SK-N-SH treated with all-trans-retinoic acid at 6 μM for 48 hours (cell line): ENCODE data around the gene LEMD2.

Experiments
- ATAC-seq: fragments of 200-7000 bp; cut with Tn5 transposase; 3 replicates; pipeline ENCODE4 v1.9.1; 2020; ENCODE audit warnings: mild to moderate bottlenecking, moderate library complexity
- ARNTL ChIP-seq: fragments of 450-650 bp; formaldehyde crosslinking; IDR thresholded peaks from 2 replicates; pipeline ENCODE4 v1.5.0; 2020; ENCODE audit warnings: low read depth, mild to moderate bottlenecking, moderate library complexity, borderline replicate concordance
- BACH2 ChIP-seq: fragments of 250-450 bp; sonication (Bioruptor Pico); IDR thresholded peaks from 2 replicates; pipeline ENCODE4 v1.9.0; 2021; ENCODE audit warnings: mild to moderate bottlenecking, borderline replicate concordance
- CSDC2 ChIP-seq: fragments of 250-450 bp; sonication (Bioruptor Pico); IDR thresholded peaks from 2 replicates; pipeline ENCODE4 v1.5.0; 2020; ENCODE audit warnings: mild to moderate bottlenecking, moderate library complexity
- ESRRG ChIP-seq: fragments of 250-450 bp; sonication (Bioruptor Pico); IDR thresholded peaks from 2 replicates; pipeline ENCODE4 v1.6.1; 2021; ENCODE audit warnings: mild to moderate bottlenecking
- GLIS3 ChIP-seq: fragments of 250-450 bp; sonication (Bioruptor Pico); IDR thresholded peaks from 2 replicates; pipeline ENCODE4 v1.5.0; 2020; ENCODE audit warnings: mild to moderate bottlenecking, moderate library complexity
- OSR1 ChIP-seq: fragments of 250-450 bp; sonication (Bioruptor Pico); IDR thresholded peaks from 2 replicates; pipeline ENCODE4 v1.8.0; 2022; ENCODE audit warnings: moderate library complexity, mild to moderate bottlenecking, inconsistent platforms
- PPARA ChIP-seq: fragments of 250-450 bp; sonication (Bioruptor Pico); IDR thresholded peaks from 2 replicates; pipeline ENCODE4 v1.5.0; 2020; ENCODE audit warnings: mild to moderate bottlenecking, borderline replicate concordance
- RARB ChIP-seq: fragments of 250-450 bp; sonication (Bioruptor Pico); IDR thresholded peaks from 2 replicates; pipeline ENCODE4 v1.8.0; 2021; ENCODE audit warnings: mild to moderate bottlenecking, moderate library complexity
- SNAI2 ChIP-seq: fragments of 250-450 bp; sonication (Bioruptor Pico); IDR thresholded peaks from 2 replicates; pipeline ENCODE4 v1.5.0; 2020; ENCODE audit warnings: mild to moderate bottlenecking, moderate library complexity
- TCF4 ChIP-seq: fragments of 250-450 bp; sonication (Bioruptor Pico); IDR thresholded peaks from 2 replicates; pipeline ENCODE4 v1.8.0; 2021; ENCODE audit warnings: mild to moderate bottlenecking, moderate library complexity, borderline replicate concordance
- TOX ChIP-seq: fragments of 250-450 bp; sonication (Bioruptor Pico); IDR thresholded peaks from 2 replicates; pipeline ENCODE4 v1.8.0; 2021; ENCODE audit warnings: mild to moderate bottlenecking, moderate library complexity, borderline replicate concordance
- ZFP3 ChIP-seq: fragments of 250-450 bp; sonication (Bioruptor Pico); IDR thresholded peaks from 2 replicates; pipeline ENCODE4 v1.5.0; 2020; ENCODE audit warnings: mild to moderate bottlenecking, moderate library complexity
- ZFP30 ChIP-seq: fragments of 450-650 bp; formaldehyde crosslinking; IDR thresholded peaks from 2 replicates; pipeline ENCODE4 v1.5.0; 2022; ENCODE audit warnings: mild to moderate bottlenecking, moderate library complexity
- ZNF565 ChIP-seq: fragments of 450-650 bp; formaldehyde crosslinking; conservative IDR thresholded peaks from 2 replicates; pipeline ENCODE4 v1.5.0; 2020; ENCODE audit warnings: low read depth, mild to moderate bottlenecking, moderate library complexity
- ZNF70 ChIP-seq: fragments of 450-650 bp; formaldehyde crosslinking; IDR thresholded peaks from 2 replicates; pipeline ENCODE4 v1.5.0; 2020; ENCODE audit warnings: mild to moderate bottlenecking, moderate library complexity
- ZNF8 ChIP-seq: fragments of 450-650 bp; formaldehyde crosslinking; IDR thresholded peaks from 2 replicates; pipeline ENCODE4 v1.5.0; 2020; ENCODE audit warnings: mild to moderate bottlenecking, moderate library complexity
- TF ChIP-seq, protein P1 (sequence below): fragments of 250-450 bp; sonication (Bioruptor Pico); IDR thresholded peaks from 2 replicates; pipeline ENCODE4 v1.5.1; 2020; ENCODE audit warnings: low read depth, mild to moderate bottlenecking, moderate library complexity
- TF ChIP-seq, protein P2 (sequence below): fragments of 250-450 bp; sonication (Bioruptor Pico); IDR thresholded peaks from 2 replicates; pipeline ENCODE4 v1.8.0; 2020; ENCODE audit warnings: mild to moderate bottlenecking, moderate library complexity, borderline replicate concordance
- TF ChIP-seq, protein P3 (sequence below): fragments of 250-450 bp; sonication (Bioruptor Pico); IDR thresholded peaks from 2 replicates; pipeline ENCODE4 v1.5.0; 2020; ENCODE audit warnings: mild to moderate bottlenecking, moderate library complexity
- TF ChIP-seq, protein P4 (sequence below): fragments of 250-450 bp; sonication (Bioruptor Pico); IDR thresholded peaks from 2 replicates; pipeline ENCODE4 v1.5.1; 2021; ENCODE audit warnings: mild to moderate bottlenecking, moderate library complexity

LEMD2 gene

DNA sequence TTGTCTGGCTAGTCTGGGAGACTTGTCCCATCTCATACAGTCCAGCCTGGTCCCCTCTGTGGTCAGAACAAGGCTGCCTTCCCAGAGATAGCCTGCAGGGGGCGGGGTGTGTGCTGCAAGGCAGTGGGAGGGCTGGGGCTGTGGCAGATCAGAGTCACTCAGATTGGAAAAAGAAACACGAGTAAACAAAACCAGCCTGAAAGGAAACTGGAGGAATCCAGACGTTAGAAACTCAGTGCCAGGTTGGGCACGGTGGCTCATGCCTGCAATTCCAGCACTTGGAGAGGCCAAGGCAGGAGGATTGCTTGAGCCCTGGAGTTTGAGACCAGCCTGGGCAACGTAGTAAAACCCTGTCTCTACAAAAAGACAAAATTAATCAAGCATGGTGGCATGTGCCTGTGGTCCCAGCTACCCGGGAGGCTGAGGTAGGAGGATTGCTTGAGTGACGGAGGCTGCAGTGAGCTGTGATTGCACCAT, 20.2 kb downstream of the LEMD2 start:
- ATAC-seq = peak; percentile 80
- TF ChIP-seq PPARA (CRISPR knock-in tag) (no peak), ZNF8 (no peak), TOX (CRISPR knock-in tag) (no peak), ZFP30 (no peak), ZNF565 (no peak), CSDC2 (no peak), BACH2 (CRISPR knock-in tag) (no peak), ZFP3 (CRISPR knock-in tag) (no peak), OSR1 (no peak), ZNF70 (no peak), RARB (CRISPR knock-in tag) (no peak)
- TF ChIP-seq, protein P1, sequence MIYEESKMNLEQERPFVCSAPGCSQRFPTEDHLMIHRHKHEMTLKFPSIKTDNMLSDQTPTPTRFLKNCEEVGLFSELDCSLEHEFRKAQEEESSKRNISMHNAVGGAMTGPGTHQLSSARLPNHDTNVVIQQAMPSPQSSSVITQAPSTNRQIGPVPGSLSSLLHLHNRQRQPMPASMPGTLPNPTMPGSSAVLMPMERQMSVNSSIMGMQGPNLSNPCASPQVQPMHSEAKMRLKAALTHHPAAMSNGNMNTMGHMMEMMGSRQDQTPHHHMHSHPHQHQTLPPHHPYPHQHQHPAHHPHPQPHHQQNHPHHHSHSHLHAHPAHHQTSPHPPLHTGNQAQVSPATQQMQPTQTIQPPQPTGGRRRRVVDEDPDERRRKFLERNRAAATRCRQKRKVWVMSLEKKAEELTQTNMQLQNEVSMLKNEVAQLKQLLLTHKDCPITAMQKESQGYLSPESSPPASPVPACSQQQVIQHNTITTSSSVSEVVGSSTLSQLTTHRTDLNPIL (CRISPR knock-in tag) = no peak
- TF ChIP-seq, protein P2, sequence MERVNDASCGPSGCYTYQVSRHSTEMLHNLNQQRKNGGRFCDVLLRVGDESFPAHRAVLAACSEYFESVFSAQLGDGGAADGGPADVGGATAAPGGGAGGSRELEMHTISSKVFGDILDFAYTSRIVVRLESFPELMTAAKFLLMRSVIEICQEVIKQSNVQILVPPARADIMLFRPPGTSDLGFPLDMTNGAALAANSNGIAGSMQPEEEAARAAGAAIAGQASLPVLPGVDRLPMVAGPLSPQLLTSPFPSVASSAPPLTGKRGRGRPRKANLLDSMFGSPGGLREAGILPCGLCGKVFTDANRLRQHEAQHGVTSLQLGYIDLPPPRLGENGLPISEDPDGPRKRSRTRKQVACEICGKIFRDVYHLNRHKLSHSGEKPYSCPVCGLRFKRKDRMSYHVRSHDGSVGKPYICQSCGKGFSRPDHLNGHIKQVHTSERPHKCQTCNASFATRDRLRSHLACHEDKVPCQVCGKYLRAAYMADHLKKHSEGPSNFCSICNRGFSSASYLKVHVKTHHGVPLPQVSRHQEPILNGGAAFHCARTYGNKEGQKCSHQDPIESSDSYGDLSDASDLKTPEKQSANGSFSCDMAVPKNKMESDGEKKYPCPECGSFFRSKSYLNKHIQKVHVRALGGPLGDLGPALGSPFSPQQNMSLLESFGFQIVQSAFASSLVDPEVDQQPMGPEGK = no peak
- TF ChIP-seq, protein P3, sequence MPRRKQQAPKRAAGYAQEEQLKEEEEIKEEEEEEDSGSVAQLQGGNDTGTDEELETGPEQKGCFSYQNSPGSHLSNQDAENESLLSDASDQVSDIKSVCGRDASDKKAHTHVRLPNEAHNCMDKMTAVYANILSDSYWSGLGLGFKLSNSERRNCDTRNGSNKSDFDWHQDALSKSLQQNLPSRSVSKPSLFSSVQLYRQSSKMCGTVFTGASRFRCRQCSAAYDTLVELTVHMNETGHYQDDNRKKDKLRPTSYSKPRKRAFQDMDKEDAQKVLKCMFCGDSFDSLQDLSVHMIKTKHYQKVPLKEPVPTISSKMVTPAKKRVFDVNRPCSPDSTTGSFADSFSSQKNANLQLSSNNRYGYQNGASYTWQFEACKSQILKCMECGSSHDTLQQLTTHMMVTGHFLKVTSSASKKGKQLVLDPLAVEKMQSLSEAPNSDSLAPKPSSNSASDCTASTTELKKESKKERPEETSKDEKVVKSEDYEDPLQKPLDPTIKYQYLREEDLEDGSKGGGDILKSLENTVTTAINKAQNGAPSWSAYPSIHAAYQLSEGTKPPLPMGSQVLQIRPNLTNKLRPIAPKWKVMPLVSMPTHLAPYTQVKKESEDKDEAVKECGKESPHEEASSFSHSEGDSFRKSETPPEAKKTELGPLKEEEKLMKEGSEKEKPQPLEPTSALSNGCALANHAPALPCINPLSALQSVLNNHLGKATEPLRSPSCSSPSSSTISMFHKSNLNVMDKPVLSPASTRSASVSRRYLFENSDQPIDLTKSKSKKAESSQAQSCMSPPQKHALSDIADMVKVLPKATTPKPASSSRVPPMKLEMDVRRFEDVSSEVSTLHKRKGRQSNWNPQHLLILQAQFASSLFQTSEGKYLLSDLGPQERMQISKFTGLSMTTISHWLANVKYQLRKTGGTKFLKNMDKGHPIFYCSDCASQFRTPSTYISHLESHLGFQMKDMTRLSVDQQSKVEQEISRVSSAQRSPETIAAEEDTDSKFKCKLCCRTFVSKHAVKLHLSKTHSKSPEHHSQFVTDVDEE (CRISPR knock-in tag) = no peak

DNA sequence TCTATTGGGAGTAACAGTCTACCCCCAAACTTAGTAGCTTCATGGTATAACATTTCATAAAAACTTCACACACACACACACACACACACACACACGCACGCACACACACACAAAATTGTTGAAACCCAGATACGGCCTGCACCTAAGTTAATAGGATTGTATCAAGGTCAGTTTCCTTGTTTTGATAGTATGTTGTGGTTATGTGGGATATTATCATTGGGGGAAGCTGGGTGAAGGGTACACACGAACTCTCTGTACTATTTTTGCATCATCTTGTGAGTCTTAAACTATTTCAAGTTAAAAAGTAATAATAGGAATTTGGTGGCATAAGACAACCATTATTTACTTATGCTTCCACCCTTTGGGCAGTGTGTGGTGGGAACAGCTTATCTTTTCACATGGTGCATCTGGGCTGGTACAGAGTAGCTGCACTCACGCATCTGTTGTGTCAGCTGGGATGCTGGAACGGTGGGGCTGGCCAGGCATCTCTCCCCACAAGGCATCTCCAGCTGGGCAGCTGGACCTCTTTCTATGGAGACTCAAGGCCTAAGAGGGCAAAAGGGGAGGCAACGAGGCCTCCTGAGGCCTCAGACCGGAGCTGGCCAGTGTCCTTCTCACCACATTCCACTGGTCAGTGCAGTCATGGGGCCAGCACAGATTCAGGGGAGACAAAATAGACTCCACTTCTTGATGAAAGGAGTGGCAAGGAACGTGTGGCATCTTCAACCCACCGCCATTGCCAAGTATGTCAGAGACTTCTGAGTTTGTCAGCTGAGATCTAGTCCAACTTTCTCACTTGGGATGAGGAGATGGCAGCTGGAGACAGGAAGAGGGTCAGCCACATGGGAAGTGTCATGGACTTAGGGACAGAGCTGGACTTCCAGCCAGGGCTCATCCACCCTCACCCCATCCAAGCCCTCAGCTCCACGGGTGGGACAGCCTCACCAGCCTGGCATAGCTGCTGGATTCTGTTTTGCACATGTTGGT, 21.7 kb downstream of the LEMD2 start:
- ATAC-seq = no peak
- TF ChIP-seq CSDC2 (no peak), ZFP30 (no peak), GLIS3 (CRISPR knock-in tag) (no peak), ESRRG (CRISPR knock-in tag) (no peak), ZFP3 (CRISPR knock-in tag) (no peak)
- TF ChIP-seq, protein P3 (CRISPR knock-in tag) = no peak

DNA sequence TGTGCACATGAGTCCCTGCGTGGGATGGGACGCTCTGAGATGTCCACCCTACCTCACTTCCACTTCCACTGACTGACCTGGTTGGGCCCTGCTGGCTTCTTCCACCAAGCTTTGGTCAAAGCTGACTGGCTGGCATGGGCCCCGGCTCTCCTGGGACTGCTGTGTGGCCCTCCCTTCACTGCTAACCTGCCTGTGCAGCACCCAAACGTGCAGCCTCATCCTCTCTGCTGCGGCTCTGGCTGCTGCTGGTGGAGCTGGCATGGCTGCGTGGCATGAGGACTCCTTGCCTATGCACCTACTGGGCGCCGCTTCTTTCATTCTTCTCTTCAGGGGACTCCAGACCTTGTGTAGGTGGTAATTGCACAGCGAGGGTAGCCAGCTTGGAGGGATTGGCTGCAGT, 23.6 kb downstream of the LEMD2 start:
- TF ChIP-seq, protein P1 (CRISPR knock-in tag) = no peak
- TF ChIP-seq ZNF565 = no peak
- TF ChIP-seq, protein P4, sequence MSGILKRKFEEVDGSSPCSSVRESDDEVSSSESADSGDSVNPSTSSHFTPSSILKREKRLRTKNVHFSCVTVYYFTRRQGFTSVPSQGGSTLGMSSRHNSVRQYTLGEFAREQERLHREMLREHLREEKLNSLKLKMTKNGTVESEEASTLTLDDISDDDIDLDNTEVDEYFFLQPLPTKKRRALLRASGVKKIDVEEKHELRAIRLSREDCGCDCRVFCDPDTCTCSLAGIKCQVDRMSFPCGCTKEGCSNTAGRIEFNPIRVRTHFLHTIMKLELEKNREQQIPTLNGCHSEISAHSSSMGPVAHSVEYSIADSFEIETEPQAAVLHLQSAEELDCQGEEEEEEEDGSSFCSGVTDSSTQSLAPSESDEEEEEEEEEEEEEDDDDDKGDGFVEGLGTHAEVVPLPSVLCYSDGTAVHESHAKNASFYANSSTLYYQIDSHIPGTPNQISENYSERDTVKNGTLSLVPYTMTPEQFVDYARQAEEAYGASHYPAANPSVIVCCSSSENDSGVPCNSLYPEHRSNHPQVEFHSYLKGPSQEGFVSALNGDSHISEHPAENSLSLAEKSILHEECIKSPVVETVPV (CRISPR knock-in tag) = no peak
- TF ChIP-seq ZNF8 = no peak
- TF ChIP-seq TOX (CRISPR knock-in tag) = no peak
- no peak for TF ChIP-seq SNAI2 (CRISPR knock-in tag)
- TF ChIP-seq TCF4 (CRISPR knock-in tag) = no peak
- no peak for TF ChIP-seq RARB (CRISPR knock-in tag)
- TF ChIP-seq GLIS3 (CRISPR knock-in tag) = no peak
- TF ChIP-seq ARNTL (CRISPR knock-in tag) = no peak
- no peak for TF ChIP-seq BACH2 (CRISPR knock-in tag)
- TF ChIP-seq, all 23 proteins: peak for 0
- ATAC-seq = no peak
